HL-60 (cell line): Measurements from ENCODE around the gene ANO10.

Experiments used
- DNase-seq, 2 experiments: peaks; one replicate each; pipeline ENCODE4 v3.0.0-alpha.2; 2010 to 2020; ENCODE audit warnings: low read depth in 1 of 2, low spot score in 1 of 2
- H3K27ac ChIP-seq: fragments of 250-450 bp; sonication (Bioruptor Pico); replicated peaks from 2 replicates; pipeline ENCODE4 v1.5.1; 2020; ENCODE audit warnings: mild to moderate bottlenecking, moderate library complexity
- H3K27me3 ChIP-seq: fragments of 250-450 bp; sonication (Bioruptor Pico); 2 replicates; pipeline ENCODE4 v1.5.1; 2021; ENCODE audit warnings: mild to moderate bottlenecking, moderate library complexity; ENCODE audit not compliant: insufficient read depth, poor library complexity, severe bottlenecking
- H3K4me3 ChIP-seq: replicated peaks from 2 replicates; pipeline ENCODE4 v1.5.1; 2011; ENCODE audit warnings: mild to moderate bottlenecking, control low read depth, low read length; ENCODE audit not compliant: insufficient read depth
- GABPA ChIP-seq: IDR thresholded peaks from 2 replicates; pipeline ENCODE4 v1.6.1; 2012; ENCODE audit warnings: low read depth
- POLR2AphosphoS5 ChIP-seq: IDR thresholded peaks from 2 replicates; pipeline ENCODE4 v1.6.1; 2012; ENCODE audit warnings: low read depth
- SPI1 ChIP-seq: IDR thresholded peaks from 2 replicates; pipeline ENCODE4 v1.6.1; 2012; ENCODE audit warnings: low read depth, mild to moderate bottlenecking, borderline replicate concordance
- TF ChIP-seq, protein P1 (sequence below): IDR thresholded peaks from one replicate; pipeline ENCODE4 v1.5.1; 2011; ENCODE audit warnings: low read length, control low read depth, inconsistent platforms; ENCODE audit not compliant: insufficient read depth
- TF ChIP-seq, protein P2 (sequence below): IDR thresholded peaks from 2 replicates; pipeline ENCODE4 v1.6.1; 2012; ENCODE audit warnings: low read depth; ENCODE audit not compliant: insufficient replicate concordance

ANO10 gene

DNA sequence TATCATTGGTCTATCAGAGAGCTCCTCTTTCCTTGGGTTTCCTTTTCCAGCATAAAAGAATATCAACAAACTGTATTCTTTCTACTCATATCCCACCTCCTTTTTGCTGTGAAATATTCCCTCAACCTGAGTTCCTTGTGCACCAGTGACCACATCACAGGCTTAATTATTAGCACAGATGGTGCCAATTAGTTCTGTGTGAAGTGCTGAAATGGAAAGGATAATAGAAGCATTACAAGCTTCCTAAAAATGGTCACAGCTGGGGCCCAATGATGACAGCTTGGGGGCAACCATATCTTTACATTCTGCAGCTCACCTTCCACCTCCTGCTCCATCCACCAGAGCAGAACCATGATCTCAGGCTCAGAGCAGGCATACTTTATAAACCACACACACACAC is 84.6 kb downstream of the ANO10 start:
- H3K4me3 ChIP-seq: no peak overlapping the region
- H3K27me3 ChIP-seq: no peaks in the 10 kb centered on the region
- no peak overlapping the region for H3K27ac ChIP-seq
- no peak for DNase-seq
- TF ChIP-seq, protein P1, sequence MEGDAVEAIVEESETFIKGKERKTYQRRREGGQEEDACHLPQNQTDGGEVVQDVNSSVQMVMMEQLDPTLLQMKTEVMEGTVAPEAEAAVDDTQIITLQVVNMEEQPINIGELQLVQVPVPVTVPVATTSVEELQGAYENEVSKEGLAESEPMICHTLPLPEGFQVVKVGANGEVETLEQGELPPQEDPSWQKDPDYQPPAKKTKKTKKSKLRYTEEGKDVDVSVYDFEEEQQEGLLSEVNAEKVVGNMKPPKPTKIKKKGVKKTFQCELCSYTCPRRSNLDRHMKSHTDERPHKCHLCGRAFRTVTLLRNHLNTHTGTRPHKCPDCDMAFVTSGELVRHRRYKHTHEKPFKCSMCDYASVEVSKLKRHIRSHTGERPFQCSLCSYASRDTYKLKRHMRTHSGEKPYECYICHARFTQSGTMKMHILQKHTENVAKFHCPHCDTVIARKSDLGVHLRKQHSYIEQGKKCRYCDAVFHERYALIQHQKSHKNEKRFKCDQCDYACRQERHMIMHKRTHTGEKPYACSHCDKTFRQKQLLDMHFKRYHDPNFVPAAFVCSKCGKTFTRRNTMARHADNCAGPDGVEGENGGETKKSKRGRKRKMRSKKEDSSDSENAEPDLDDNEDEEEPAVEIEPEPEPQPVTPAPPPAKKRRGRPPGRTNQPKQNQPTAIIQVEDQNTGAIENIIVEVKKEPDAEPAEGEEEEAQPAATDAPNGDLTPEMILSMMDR: no peak
- TF ChIP-seq POLR2AphosphoS5 (no peak), SPI1 (no peak), GABPA (no peak)
- TF ChIP-seq, protein P2, sequence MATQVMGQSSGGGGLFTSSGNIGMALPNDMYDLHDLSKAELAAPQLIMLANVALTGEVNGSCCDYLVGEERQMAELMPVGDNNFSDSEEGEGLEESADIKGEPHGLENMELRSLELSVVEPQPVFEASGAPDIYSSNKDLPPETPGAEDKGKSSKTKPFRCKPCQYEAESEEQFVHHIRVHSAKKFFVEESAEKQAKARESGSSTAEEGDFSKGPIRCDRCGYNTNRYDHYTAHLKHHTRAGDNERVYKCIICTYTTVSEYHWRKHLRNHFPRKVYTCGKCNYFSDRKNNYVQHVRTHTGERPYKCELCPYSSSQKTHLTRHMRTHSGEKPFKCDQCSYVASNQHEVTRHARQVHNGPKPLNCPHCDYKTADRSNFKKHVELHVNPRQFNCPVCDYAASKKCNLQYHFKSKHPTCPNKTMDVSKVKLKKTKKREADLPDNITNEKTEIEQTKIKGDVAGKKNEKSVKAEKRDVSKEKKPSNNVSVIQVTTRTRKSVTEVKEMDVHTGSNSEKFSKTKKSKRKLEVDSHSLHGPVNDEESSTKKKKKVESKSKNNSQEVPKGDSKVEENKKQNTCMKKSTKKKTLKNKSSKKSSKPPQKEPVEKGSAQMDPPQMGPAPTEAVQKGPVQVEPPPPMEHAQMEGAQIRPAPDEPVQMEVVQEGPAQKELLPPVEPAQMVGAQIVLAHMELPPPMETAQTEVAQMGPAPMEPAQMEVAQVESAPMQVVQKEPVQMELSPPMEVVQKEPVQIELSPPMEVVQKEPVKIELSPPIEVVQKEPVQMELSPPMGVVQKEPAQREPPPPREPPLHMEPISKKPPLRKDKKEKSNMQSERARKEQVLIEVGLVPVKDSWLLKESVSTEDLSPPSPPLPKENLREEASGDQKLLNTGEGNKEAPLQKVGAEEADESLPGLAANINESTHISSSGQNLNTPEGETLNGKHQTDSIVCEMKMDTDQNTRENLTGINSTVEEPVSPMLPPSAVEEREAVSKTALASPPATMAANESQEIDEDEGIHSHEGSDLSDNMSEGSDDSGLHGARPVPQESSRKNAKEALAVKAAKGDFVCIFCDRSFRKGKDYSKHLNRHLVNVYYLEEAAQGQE: no peak

DNA sequence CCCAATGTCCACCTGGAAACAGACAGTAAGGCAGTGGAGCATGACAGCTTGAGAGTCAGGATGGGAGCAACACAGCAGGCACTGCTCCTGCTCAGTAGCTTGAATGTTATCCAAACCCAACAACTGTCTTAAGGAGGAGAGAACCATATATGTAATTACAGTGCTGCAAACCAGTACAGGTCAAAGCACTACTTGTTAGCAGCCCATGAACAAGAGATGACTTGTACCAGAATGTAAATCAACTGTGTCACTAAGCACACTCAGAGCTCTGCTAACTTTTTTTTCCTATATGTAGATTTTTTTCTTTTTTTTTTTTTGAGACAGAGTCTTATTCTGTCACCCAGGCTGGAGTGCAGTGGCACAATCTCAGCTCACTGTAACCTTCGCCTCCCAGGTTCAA is 87.1 kb downstream of the ANO10 start:
- TF ChIP-seq, protein P1: no peak
- TF ChIP-seq SPI1: no peak
- no peak for DNase-seq
- Histone ChIP-seq H3K27me3 (no peaks in the 10 kb centered on the region), H3K4me3 (no peak overlapping the region), H3K27ac (no peak overlapping the region)

DNA sequence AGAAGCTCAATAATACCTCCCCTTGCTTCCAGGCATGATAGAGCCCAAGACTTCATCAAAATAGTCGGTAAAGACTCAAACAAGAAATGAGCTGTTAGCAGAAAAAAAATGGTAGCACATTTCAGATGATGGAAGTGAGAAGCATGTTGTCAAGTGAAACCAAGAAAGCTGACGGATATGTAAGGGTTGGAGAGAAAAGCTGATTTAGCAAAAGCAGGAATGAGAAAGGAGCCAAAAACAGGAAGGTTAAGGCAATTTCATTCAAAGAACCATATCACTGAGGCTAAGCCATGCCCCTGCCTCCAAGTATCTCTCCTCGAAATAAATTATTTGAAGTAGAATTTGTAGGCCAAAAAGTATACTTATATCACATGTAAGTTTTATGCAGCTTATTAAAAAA is 88.8 kb downstream of the ANO10 start:
- no peak overlapping the region for H3K27ac ChIP-seq
- no peak overlapping the region for H3K4me3 ChIP-seq
- no peaks in the 10 kb centered on the region for H3K27me3 ChIP-seq
- DNase-seq: no peak
- no peak for TF ChIP-seq POLR2AphosphoS5
- TF ChIP-seq GABPA: no peak
- TF ChIP-seq, protein P2: no peak
- TF ChIP-seq, protein P1: no peak
- no peak for TF ChIP-seq SPI1

DNA sequence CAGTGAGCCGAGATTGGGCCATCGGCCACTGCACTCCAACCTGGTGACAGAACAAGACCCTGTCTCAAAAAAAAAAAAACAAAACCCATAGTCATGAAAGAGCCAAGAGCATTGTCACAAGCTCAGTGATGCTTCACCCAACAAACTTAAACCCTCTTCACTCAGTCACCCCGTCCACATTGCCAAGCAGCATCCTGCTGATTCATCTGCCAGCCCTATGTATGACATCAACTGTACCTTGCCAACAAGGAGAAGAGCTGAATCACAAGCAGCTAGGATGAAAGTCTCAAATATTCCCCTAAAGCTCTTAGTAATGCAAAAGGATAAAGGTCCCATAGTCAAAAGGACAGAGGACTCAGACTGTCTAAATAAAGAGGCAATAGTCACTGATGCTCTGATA is 90.0 kb downstream of the ANO10 start:
- Histone ChIP-seq H3K27me3 (peaks cover 3% of the 10 kb centered on the region), H3K4me3 (no peak overlapping the region), H3K27ac (no peak overlapping the region)
- TF ChIP-seq, protein P1: no peak
- DNase-seq: no peak
